GM18520 (cell line): Measurements from ENCODE around the gene ARID5B.

Source experiments
- ATAC-seq: cut with Tn5 transposase; IDR thresholded peaks from one replicate; pipeline ENCODE4 v1.9.1; 2021; ENCODE audit not compliant: unreplicated experiment

Gene ARID5B

GRCh38 chr10:62007145-62007544 lies 105.6 kb downstream of the ARID5B start:
- ATAC-seq, result no peak

- no peak for ATAC-seq
Measured at GRCh38 chr10:62008196-62008595, 106.7 kb downstream of the ARID5B start.

- ATAC-seq, result no peak
Measured at GRCh38 chr10:62008946-62009345, 107.4 kb downstream of the ARID5B start.

GRCh38 chr10:62010366-62010765 lies 108.9 kb downstream of the ARID5B start:
- ATAC-seq, result no peak

- no peak for ATAC-seq
Measured at GRCh38 chr10:62011558-62011957, 110.1 kb downstream of the ARID5B start.

GRCh38 chr10:62012318-62012717 lies 110.8 kb downstream of the ARID5B start:
- ATAC-seq, result no peak

- no peak for ATAC-seq
Measured at GRCh38 chr10:62014510-62014909, 113.0 kb downstream of the ARID5B start.

GRCh38 chr10:62015994-62016393 lies 114.5 kb downstream of the ARID5B start:
- ATAC-seq, result no peak

- ATAC-seq, result peak; percentile 33
Measured at GRCh38 chr10:62016623-62017490, 115.4 kb downstream of the ARID5B start.

GRCh38 chr10:62017491-62017870 lies 116.0 kb downstream of the ARID5B start:
- ATAC-seq, result no peak

- ATAC-seq, result no peak
Measured at GRCh38 chr10:62018131-62018911, 116.8 kb downstream of the ARID5B start.

- no peak for ATAC-seq
Measured at GRCh38 chr10:62019013-62019684, 117.7 kb downstream of the ARID5B start.

- ATAC-seq, result no peak
Measured at GRCh38 chr10:62019685-62020359, 118.3 kb downstream of the ARID5B start.

GRCh38 chr10:62021128-62021665 lies 119.7 kb downstream of the ARID5B start:
- ATAC-seq, result no peak

GRCh38 chr10:62021978-62022802 lies 120.7 kb downstream of the ARID5B start:
- ATAC-seq, result no peak

- no peak for ATAC-seq
Measured at GRCh38 chr10:62022830-62023229, 121.3 kb downstream of the ARID5B start.

GRCh38 chr10:62023329-62023728 lies 121.8 kb downstream of the ARID5B start:
- ATAC-seq, result no peak

- no peak for ATAC-seq
Measured at GRCh38 chr10:62024026-62024701, 122.7 kb downstream of the ARID5B start.

GRCh38 chr10:62025134-62025794 lies 123.8 kb downstream of the ARID5B start:
- no peak for ATAC-seq
